B cell (primary cell): ENCODE measurements around the gene PGM5. TPM values are rescaled to one million over a fixed set of nuclear protein-coding genes. Genes with fewer than 3 reads are reported as not detected.

Experiments used
- ATAC-seq: fragments of 200-7000 bp; cut with Tn5 transposase; one replicate; pipeline ENCODE4 v1.10.0; 2021; ENCODE audit warnings: low read depth, mild to moderate bottlenecking, moderate number of reproducible peaks, moderate library complexity
- CTCF ChIA-PET: fragments of 350-600 bp; sonication (Branson Sonifier 250); formaldehyde crosslinking; loops from one replicate; lab custom pipeline; 2021; ENCODE audit warnings: antibody characterized with exemption, inconsistent platforms; lab: Charles Lee
- POLR2A ChIA-PET: fragments of 350-600 bp; sonication (Branson Sonifier 250); formaldehyde crosslinking; loops from one replicate; lab custom pipeline; 2021; ENCODE audit warnings: antibody characterized with exemption; lab: Charles Lee
- DNase-seq: peaks from one replicate; pipeline ENCODE4 v3.0.0; 2013
- H2AFZ ChIP-seq: 2 replicates; pipeline ENCODE4 v1.6.1; 2012; ENCODE audit warnings: mild to moderate bottlenecking, low read depth, low read length; ENCODE audit not compliant: insufficient read depth, poor library complexity, severe bottlenecking
- H3K27ac ChIP-seq, 2 donors: 1 replicate in 1 of 2; 2 replicates in 1 of 2; pipeline ENCODE4 v1.5.1; 2012 to 2013; ENCODE audit warnings: low read length in 2 of 2, mild to moderate bottlenecking in 2 of 2, moderate library complexity in 1 of 2
- H3K27me3 ChIP-seq, 4 experiments: fragments of 200-600 bp in 1 of 4; sonication (generic) in 1 of 4; replicated peaks in 1 of 4; 1 replicate in 2 of 4; 2 replicates in 2 of 4; pipeline versions ENCODE4 v1.6.1 to v1.7.0; 2013 to 2016; ENCODE audit warnings: low read length in 3 of 4, mild to moderate bottlenecking in 2 of 4, mixed read lengths in 1 of 4, moderate library complexity in 1 of 4; ENCODE audit not compliant: insufficient read depth in 4 of 4, control insufficient read depth in 3 of 4; ENCODE audit errors: control extremely low read depth in 1 of 4
- H3K36me3 ChIP-seq, 2 experiments: replicated peaks in 1 of 2; 1 replicate in 1 of 2; 2 replicates in 1 of 2; pipeline versions ENCODE4 v1.6.1 to v1.7.1; 2013; ENCODE audit warnings: low read length in 1 of 2; ENCODE audit not compliant: insufficient read depth in 2 of 2, control insufficient read depth in 1 of 2; ENCODE audit errors: control extremely low read depth in 1 of 2, extremely low read depth in 1 of 2
- H3K4me1 ChIP-seq, 2 donors: fragments of 200-600 bp in 1 of 2; sonication (generic) in 1 of 2; 1 replicate in 1 of 2; 2 replicates in 1 of 2; pipeline versions ENCODE4 v1.5.1 to v1.6.1; 2013 to 2017; ENCODE audit warnings: low read length in 2 of 2; ENCODE audit not compliant: control insufficient read depth in 2 of 2, insufficient read depth in 2 of 2
- H3K4me2 ChIP-seq: replicated peaks from 2 replicates; pipeline ENCODE3; 2012; ENCODE audit warnings: mild to moderate bottlenecking, low read depth, low read length; ENCODE audit not compliant: poor library complexity, severe bottlenecking
- H3K4me3 ChIP-seq, 5 experiments: fragments of 200-600 bp in 1 of 5; sonication (generic) in 1 of 5; 1 replicate in 3 of 5; 2 replicates in 2 of 5; pipeline versions ENCODE4 v1.5.1 to v1.7.0; 2011 to 2016; ENCODE audit warnings: low read length in 4 of 5, mild to moderate bottlenecking in 4 of 5, low read depth in 2 of 5, control low read depth in 1 of 5, moderate library complexity in 1 of 5; ENCODE audit not compliant: insufficient read depth in 1 of 5; ENCODE audit errors: control extremely low read depth in 1 of 5, extremely low read depth in 1 of 5
- H3K79me2 ChIP-seq: fragments of 200-600 bp; sonication (generic); one replicate; pipeline ENCODE4 v1.6.0; 2016; ENCODE audit warnings: low read length; ENCODE audit not compliant: control insufficient read depth, insufficient read depth
- H3K9ac ChIP-seq: fragments of 200-600 bp; sonication (generic); 2 replicates; pipeline ENCODE4 v1.6.1; 2017; ENCODE audit warnings: mild to moderate bottlenecking, low read length, moderate library complexity
- H3K9me3 ChIP-seq, 3 donors: one replicate each; pipeline versions ENCODE4 v1.6.1 to v1.7.1; 2013; ENCODE audit warnings: low read length in 2 of 3; ENCODE audit not compliant: control insufficient read depth in 2 of 3, insufficient read depth in 1 of 3; ENCODE audit errors: control extremely low read depth in 1 of 3
- H4K20me1 ChIP-seq: 2 replicates; pipeline ENCODE4 v1.6.0; 2012; ENCODE audit warnings: mild to moderate bottlenecking, low read length; ENCODE audit not compliant: insufficient read depth, control insufficient read depth, poor library complexity, severe bottlenecking
- H3K27ac Mint-ChIP-seq: one replicate; pipeline ENCODE4 v1.8.0; 2021; ENCODE audit warnings: mixed read lengths
- H3K27me3 Mint-ChIP-seq: one replicate; pipeline ENCODE4 v1.8.0; 2021; ENCODE audit warnings: mixed read lengths
- H3K4me1 Mint-ChIP-seq: one replicate; pipeline ENCODE4 v1.8.0; 2021; ENCODE audit warnings: mixed read lengths
- H3K4me3 Mint-ChIP-seq: one replicate; pipeline ENCODE4 v1.8.0; 2021; ENCODE audit warnings: mixed read lengths
- H3K9me3 Mint-ChIP-seq: one replicate; pipeline ENCODE4 v1.8.0; 2022; ENCODE audit warnings: mixed read lengths; ENCODE audit not compliant: insufficient read depth
- CTCF ChIP-seq: fragments of 200-600 bp; IDR thresholded peaks from one replicate; pipeline ENCODE4 v1.8.0; 2022; ENCODE audit warnings: antibody characterized with exemption, mild to moderate bottlenecking
- EZH2 ChIP-seq: IDR thresholded peaks from 2 replicates; pipeline ENCODE4 v1.6.1; 2012; ENCODE audit warnings: borderline replicate concordance, low read depth, mild to moderate bottlenecking, moderate library complexity, low read length; ENCODE audit not compliant: insufficient read depth, poor library complexity, severe bottlenecking
- WGBS: methylation state at CpG from one replicate; pipeline ENCODE4 v1.1.5; 2013; ENCODE audit warnings: missing lambda C conversion rate; ENCODE audit not compliant: insufficient coverage; 5-methylcytosine and 5-hydroxymethylcytosine counted together
- intact Hi-C: fragments of 100-400 bp; cut with micrococcal nuclease; formaldehyde crosslinking; loops from one replicate; pipeline ENCODE4 v1.10.0; 2022
- polyA plus RNA-seq: library from polyadenylated mRNA; depleted of rRNA; stranded (reverse); fragments of >200 nt; gene quantifications from 2 replicates; pipeline ENCODE4 v1.2.3, GENCODE V29; 2012
- total RNA-seq, 2 donors: library from RNA; stranded (reverse); fragments of 120-200 nt in 1 of 2; gene quantifications; 1 replicate in 1 of 2; 2 replicates in 1 of 2; pipeline versions ENCODE4 v1.2.3 to v1.2.4, GENCODE V29; 2013 to 2022

The PGM5 gene
- total and polyA plus RNA-seq, 2 donors (not counting 1 experiment from before 2014, with no cell fraction given), result not detected

- 95% methylated on average over 4 of the region's 5 CpGs for WGBS
- Mint-ChIP-seq H3K27me3 (peaks cover 13% of the 10 kb centered on the region), H3K27ac (no peak overlapping the region), H3K4me3 (no peak overlapping the region), H3K9me3 (no peaks in the 10 kb centered on the region), H3K4me1 (no peaks in the 10 kb centered on the region)
- TF ChIP-seq EZH2 (no peak), CTCF (no peak)
- Histone ChIP-seq H3K79me2 (no peaks in the 10 kb centered on the region), H3K36me3 (no peaks in the 10 kb centered on the region), H3K4me3 (no peak overlapping the region), H3K27me3 (no peaks in the 10 kb centered on the region), H3K4me1 (no peaks in the 10 kb centered on the region), H3K9me3 (no peaks in the 10 kb centered on the region), H3K9ac (no peak overlapping the region), H2AFZ (no peak overlapping the region), H4K20me1 (no peaks in the 10 kb centered on the region), H3K27ac (no peak overlapping the region), H3K4me2 (no peak overlapping the region)
- ATAC-seq (no peak), DNase-seq (no peak)
- POLR2A ChIA-PET, result no interaction called here
- intact Hi-C loops, result no loop called here
- CTCF ChIA-PET, result no interaction called here
Observed at GRCh38 chr9:68470634-68471033, 114.2 kb downstream of the PGM5 start.

GRCh38 chr9:68472119-68472518 is 115.7 kb downstream of the PGM5 start:
- Mint-ChIP-seq H3K27me3 (peaks cover 23% of the 10 kb centered on the region), H3K4me1 (no peaks in the 10 kb centered on the region), H3K4me3 (no peak overlapping the region), H3K9me3 (no peaks in the 10 kb centered on the region), H3K27ac (no peak overlapping the region)
- Histone ChIP-seq H4K20me1 (no peaks in the 10 kb centered on the region), H3K4me2 (no peak overlapping the region), H3K4me1 (no peaks in the 10 kb centered on the region), H3K27me3 (no peaks in the 10 kb centered on the region), H3K9ac (no peak overlapping the region), H3K79me2 (no peaks in the 10 kb centered on the region), H3K9me3 (no peaks in the 10 kb centered on the region), H2AFZ (no peak overlapping the region), H3K36me3 (no peaks in the 10 kb centered on the region), H3K27ac (no peak overlapping the region), H3K4me3 (no peak overlapping the region)
- CTCF ChIA-PET, result interaction anchor here (1.1 kb wide), 1 partner anchor 527 kb away, joined by 3 read pairs; no protein-coding TSS in a partner anchor
- POLR2A ChIA-PET, result no interaction called here
- ATAC-seq (no peak), DNase-seq (no peak)
- TF ChIP-seq CTCF, result no peak
- TF ChIP-seq EZH2, result no peak
- no CpG with 5 or more reads among the region's 2 CpGs for WGBS
- intact Hi-C loops, result no loop called here
